MCF 10A (cell line): ENCODE data around the gene MAMDC4. TPM values are rescaled to one million over a fixed set of nuclear protein-coding genes. Genes with fewer than 3 reads are reported as not detected.

Experiments
- BruUV-seq: library from RNA; stranded (reverse); fragments of 400-500 nt; replicated peaks from 2 replicates; lab custom pipeline; 2021; lab: Mats Ljungman, UMichigan
- CTCF ChIA-PET: fragments of 300-600 bp; sonication (Branson Sonifier 250); formaldehyde crosslinking; extraction: SDS; loops from one replicate; lab custom pipeline; 2021; ENCODE audit warnings: antibody characterized with exemption, inconsistent platforms; lab: Yijun Ruan, JAX
- POLR2A ChIA-PET: fragments of 300-600, 350-650 bp; sonication (Branson Sonifier 250); formaldehyde crosslinking; extraction: SDS; loops from one replicate; lab custom pipeline; 2020; ENCODE audit warnings: antibody characterized with exemption, inconsistent platforms; lab: Yijun Ruan, JAX
- DNase-seq: peaks from one replicate; pipeline ENCODE4 v3.0.0-alpha.2; 2018; ENCODE audit not compliant: unreplicated experiment
- H3K27ac Mint-ChIP-seq: one replicate; pipeline ENCODE4 v1.8.0; 2022; ENCODE audit warnings: mild to moderate bottlenecking, low read depth, mixed read lengths; ENCODE audit not compliant: unreplicated experiment
- H3K27me3 Mint-ChIP-seq: one replicate; pipeline ENCODE4 v1.8.0; 2022; ENCODE audit warnings: mixed read lengths; ENCODE audit not compliant: insufficient read depth, unreplicated experiment
- H3K36me3 Mint-ChIP-seq: one replicate; pipeline ENCODE4 v1.8.0; 2022; ENCODE audit warnings: mild to moderate bottlenecking, moderate library complexity, mixed read lengths; ENCODE audit not compliant: insufficient read depth, unreplicated experiment
- H3K4me1 Mint-ChIP-seq: one replicate; pipeline ENCODE4 v1.8.0; 2022; ENCODE audit warnings: mixed read lengths; ENCODE audit not compliant: insufficient read depth, unreplicated experiment
- H3K4me3 Mint-ChIP-seq: one replicate; pipeline ENCODE4 v1.8.0; 2022; ENCODE audit warnings: mild to moderate bottlenecking, moderate library complexity, mixed read lengths; ENCODE audit not compliant: unreplicated experiment
- H3K9me3 Mint-ChIP-seq: one replicate; pipeline ENCODE4 v1.8.0; 2022; ENCODE audit warnings: mixed read lengths; ENCODE audit not compliant: unreplicated experiment
- intact Hi-C: fragments of 100-400 bp; cut with micrococcal nuclease; formaldehyde crosslinking; loops from 2 replicates; pipeline ENCODE4 v1.14.1; 2022
- total RNA-seq: library from RNA; stranded (reverse); gene quantifications from 2 replicates; pipeline ENCODE4 v1.2.3, GENCODE V29; 2022
- TF ChIP-seq, protein P1 (sequence below): fragments of 200-600 bp; IDR thresholded peaks from one replicate; pipeline ENCODE4 v1.8.0; 2022; ENCODE audit warnings: antibody characterized with exemption, mild to moderate bottlenecking; ENCODE audit not compliant: unreplicated experiment

MAMDC4 gene
- total RNA-seq, 1 experiment from 2014 or later = 14.1 TPM

DNA sequence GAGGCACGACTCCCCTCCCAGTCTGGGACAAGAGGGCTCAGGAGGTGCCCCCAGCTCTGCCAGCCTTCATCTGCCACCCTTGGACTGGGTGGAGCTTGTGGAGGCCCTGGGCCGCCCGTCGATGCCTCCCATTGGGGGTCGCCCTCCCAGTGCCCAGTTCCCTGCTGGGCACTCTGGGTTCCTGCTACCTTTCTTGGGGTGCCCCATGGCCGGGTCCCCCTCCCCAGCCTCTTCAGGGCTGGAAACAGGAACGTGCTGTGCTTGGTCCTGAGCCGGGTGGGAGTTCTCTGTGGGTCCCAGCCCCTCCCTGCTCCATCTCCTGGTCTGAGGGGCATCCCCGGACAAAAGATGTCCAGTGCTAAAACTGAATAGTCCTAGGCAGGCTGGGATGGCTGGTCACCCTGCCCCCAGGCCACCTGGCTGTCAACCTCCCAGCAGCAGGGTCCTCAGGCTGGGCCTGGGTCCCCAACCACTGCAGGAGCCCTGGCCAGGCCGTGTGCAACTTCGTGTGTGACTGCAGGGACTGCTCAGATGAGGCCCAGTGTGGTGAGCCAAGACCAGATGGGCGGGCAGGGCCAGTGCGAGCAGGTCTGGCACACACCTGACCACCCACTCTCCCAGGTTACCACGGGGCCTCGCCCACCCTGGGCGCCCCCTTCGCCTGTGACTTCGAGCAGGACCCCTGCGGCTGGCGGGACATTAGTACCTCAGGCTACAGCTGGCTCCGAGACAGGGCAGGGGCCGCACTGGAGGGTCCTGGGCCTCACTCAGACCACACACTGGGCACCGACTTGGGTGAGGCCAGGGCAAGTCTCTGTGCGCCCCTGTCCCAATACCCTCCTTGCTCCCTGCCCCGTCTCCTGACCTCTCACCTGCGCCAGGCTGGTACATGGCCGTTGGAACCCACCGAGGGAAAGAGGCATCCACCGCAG is 784 bp downstream of the MAMDC4 start:
- H3K9me3 Mint-ChIP-seq = no peaks in the 10 kb centered on the region

DNA sequence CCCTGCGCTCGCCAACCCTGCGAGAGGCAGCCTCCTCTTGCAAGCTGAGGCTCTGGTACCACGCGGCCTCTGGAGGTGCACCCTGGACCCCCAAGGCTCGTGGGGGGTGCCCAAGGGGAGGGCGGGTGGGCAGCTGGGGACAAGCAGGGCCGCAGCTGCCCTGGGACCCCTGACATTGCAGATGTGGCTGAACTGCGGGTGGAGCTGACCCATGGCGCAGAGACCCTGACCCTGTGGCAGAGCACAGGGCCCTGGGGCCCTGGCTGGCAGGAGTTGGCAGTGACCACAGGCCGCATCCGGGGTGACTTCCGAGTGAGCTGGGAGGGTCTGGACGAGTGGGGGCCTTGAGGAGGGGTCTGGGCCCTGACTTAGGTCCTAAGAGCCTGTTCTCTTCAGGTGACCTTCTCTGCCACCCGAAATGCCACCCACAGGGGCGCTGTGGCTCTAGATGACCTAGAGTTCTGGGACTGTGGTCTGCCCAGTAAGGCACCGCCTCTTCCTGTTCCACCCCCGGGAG is 1.5 kb downstream of the MAMDC4 start:
- BruUV-seq = no TSS peak
- TF ChIP-seq, protein P1, sequence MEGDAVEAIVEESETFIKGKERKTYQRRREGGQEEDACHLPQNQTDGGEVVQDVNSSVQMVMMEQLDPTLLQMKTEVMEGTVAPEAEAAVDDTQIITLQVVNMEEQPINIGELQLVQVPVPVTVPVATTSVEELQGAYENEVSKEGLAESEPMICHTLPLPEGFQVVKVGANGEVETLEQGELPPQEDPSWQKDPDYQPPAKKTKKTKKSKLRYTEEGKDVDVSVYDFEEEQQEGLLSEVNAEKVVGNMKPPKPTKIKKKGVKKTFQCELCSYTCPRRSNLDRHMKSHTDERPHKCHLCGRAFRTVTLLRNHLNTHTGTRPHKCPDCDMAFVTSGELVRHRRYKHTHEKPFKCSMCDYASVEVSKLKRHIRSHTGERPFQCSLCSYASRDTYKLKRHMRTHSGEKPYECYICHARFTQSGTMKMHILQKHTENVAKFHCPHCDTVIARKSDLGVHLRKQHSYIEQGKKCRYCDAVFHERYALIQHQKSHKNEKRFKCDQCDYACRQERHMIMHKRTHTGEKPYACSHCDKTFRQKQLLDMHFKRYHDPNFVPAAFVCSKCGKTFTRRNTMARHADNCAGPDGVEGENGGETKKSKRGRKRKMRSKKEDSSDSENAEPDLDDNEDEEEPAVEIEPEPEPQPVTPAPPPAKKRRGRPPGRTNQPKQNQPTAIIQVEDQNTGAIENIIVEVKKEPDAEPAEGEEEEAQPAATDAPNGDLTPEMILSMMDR = no peak
- Mint-ChIP-seq H3K4me3 (no peak overlapping the region), H3K27me3 (no peaks in the 10 kb centered on the region), H3K4me1 (no peaks in the 10 kb centered on the region), H3K36me3 (peaks cover 24% of the 10 kb centered on the region), H3K27ac (no peak overlapping the region), H3K9me3 (no peaks in the 10 kb centered on the region)
- ChIA-PET CTCF (interaction anchor here (0.7 to 0.9 kb wide), 2 partner anchors 10 to 66 kb away, joined by 3 read pairs; no protein-coding TSS in a partner anchor), POLR2A (no interaction called here)
- intact Hi-C loops = no loop called here
- DNase-seq = no peak

More for the DNA sequence above, 784 bp downstream of the MAMDC4 start:
- TF ChIP-seq, protein P1 = no peak
- ChIA-PET CTCF (interaction anchor here (0.9 kb wide), 1 partner anchor 65 kb away, joined by 3 read pairs; no protein-coding TSS in a partner anchor), POLR2A (no interaction called here)
- BruUV-seq = no TSS peak
- intact Hi-C loops = no loop called here
- H3K27me3 Mint-ChIP-seq = no peaks in the 10 kb centered on the region
- no peak overlapping the region for H3K4me3 Mint-ChIP-seq
- no peaks in the 10 kb centered on the region for H3K4me1 Mint-ChIP-seq
- H3K36me3 Mint-ChIP-seq = peaks cover 26% of the 10 kb centered on the region
- H3K27ac Mint-ChIP-seq = no peak overlapping the region
- DNase-seq = no peak

DNA sequence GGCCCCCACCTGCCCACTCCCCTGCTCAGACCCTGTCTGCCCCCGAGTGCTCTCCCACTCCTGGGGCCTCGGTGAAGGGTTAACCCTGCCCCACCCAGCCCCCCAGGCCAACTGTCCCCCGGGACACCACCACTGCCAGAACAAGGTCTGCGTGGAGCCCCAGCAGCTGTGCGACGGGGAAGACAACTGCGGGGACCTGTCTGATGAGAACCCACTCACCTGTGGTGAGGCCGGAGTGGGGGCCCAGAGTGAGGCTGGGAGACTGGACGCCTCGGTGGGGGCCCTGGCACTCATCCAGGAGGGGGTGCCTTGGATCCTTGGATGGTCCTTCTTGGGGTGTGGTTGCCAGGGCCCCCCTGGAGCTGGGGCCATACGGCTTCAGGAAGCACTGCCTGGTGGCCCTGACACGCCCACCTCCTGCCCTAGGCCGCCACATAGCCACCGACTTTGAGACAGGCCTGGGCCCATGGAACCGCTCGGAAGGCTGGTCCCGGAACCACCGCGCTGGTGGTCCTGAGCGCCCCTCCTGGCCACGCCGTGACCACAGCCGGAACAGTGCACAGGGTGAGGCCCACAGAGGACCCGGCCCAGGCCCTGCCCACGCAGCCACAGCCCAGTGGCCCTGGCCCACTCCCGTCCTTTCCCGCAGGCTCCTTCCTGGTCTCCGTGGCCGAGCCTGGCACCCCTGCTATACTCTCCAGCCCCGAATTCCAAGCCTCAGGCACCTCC is 2.1 kb downstream of the MAMDC4 start:
- TF ChIP-seq, protein P1 = no peak
- BruUV-seq = no TSS peak
- Mint-ChIP-seq H3K4me1 (no peaks in the 10 kb centered on the region), H3K36me3 (peaks cover 19% of the 10 kb centered on the region), H3K27ac (no peak overlapping the region), H3K27me3 (no peaks in the 10 kb centered on the region), H3K9me3 (no peaks in the 10 kb centered on the region), H3K4me3 (no peak overlapping the region)
- DNase-seq = no peak
- CTCF ChIA-PET = interaction anchor here (0.7 to 0.9 kb wide), 2 partner anchors 9 to 66 kb away, joined by 3 read pairs; no protein-coding TSS in a partner anchor
- POLR2A ChIA-PET = no interaction called here
- intact Hi-C loops = no loop called here
